DOHH2 (cell line): ENCODE measurements around the gene CAPN1.

Source experiments
- CTCF ChIP-seq: fragments of 200-600 bp; sonication (generic); IDR thresholded peaks from one replicate; pipeline ENCODE4 v1.5.1; 2014; ENCODE audit warnings: antibody characterized with exemption, mild to moderate bottlenecking, low read depth, low read length; ENCODE audit not compliant: poor library complexity, severe bottlenecking
- EZH2phosphoT487 ChIP-seq: fragments of 200-600 bp; sonication (generic); IDR thresholded peaks from 2 replicates; pipeline ENCODE4 v1.6.1; 2017; ENCODE audit warnings: borderline replicate concordance, mild to moderate bottlenecking, antibody characterized with exemption, low read length, moderate library complexity, mixed read lengths

DNA sequence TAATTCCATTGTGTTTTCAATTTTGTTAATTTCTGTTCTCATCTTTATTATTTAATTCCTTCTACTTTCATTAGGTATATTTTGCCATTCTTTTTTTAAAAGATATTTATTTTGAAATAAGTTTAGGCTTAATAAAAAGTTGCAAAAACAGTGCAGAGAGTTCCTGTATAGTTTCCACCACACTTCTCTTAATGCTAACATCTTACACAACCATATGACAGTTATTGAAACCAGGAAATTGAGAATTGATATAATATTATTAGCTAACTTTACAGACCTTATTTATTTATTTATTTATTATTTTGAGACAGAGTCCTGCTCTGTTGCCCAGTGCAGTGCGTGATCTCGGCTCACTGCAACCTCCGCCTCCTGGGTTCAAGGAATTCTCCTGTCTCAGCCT, 25.5 kb upstream of the CAPN1 start:
- no peak for TF ChIP-seq CTCF
- TF ChIP-seq EZH2phosphoT487 = no peak
